ENCODE measurements around the gene TCF7L1. TPM values are rescaled to one million over a fixed set of nuclear protein-coding genes. Genes with fewer than 3 reads are reported as not detected.

The TCF7L1 gene
- total RNA-seq, 4 donors from 2014 or later = 0.29 to 4.0 (median 1.3) TPM

- H3K27ac ChIP-seq = peak overlapping the region; percentile 13 to 89 (median 76)
- WGBS, 2 donors = 47 to 70% methylated on average over 9 to 11 of the region's 11 CpGs
- no peaks in the 10 kb centered on the region for H3K36me3 ChIP-seq
- no peak for TF ChIP-seq POLR2A (IDR thresholded peaks at IDR 0.05)
- TF ChIP-seq, protein P1, sequence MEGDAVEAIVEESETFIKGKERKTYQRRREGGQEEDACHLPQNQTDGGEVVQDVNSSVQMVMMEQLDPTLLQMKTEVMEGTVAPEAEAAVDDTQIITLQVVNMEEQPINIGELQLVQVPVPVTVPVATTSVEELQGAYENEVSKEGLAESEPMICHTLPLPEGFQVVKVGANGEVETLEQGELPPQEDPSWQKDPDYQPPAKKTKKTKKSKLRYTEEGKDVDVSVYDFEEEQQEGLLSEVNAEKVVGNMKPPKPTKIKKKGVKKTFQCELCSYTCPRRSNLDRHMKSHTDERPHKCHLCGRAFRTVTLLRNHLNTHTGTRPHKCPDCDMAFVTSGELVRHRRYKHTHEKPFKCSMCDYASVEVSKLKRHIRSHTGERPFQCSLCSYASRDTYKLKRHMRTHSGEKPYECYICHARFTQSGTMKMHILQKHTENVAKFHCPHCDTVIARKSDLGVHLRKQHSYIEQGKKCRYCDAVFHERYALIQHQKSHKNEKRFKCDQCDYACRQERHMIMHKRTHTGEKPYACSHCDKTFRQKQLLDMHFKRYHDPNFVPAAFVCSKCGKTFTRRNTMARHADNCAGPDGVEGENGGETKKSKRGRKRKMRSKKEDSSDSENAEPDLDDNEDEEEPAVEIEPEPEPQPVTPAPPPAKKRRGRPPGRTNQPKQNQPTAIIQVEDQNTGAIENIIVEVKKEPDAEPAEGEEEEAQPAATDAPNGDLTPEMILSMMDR (IDR thresholded peaks at IDR 0.05) = no peak
- no peak overlapping the region for H3K4me3 ChIP-seq
- intact Hi-C loops (cut with DNase I) = no loop called here
- DNase-seq = no peak
- H3K4me1 ChIP-seq = peaks cover 12 to 64% (median 42%) of the 10 kb centered on the region in 3 donors
- H3K9me3 ChIP-seq = no peaks in the 10 kb centered on the region
- H3K27me3 ChIP-seq = no peaks in the 10 kb centered on the region
These were observed 126.0 kb downstream of the TCF7L1 start for GRCh38 chr2:85259101-85259590.

DNA sequence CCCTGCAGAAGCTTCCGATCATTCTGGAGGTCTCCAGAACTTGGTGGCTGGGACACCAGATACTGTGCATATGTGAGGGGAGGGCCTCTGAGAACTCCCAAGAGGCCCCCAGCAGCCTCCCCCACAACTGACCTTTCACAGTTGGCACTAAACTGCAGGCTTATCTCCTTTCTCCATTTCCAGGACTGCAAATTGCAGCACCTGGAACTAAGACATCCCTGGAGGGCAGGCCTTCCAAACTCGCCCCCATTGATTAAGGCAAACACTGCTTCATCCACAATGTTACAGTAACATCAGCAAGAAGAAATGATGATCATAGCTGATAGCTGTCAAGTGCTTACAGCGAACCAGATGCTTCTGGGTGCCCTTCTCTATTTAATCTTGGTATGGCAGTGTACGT is 126.7 kb downstream of the TCF7L1 start:
- Histone ChIP-seq H3K4me1 (peaks cover 12 to 64% (median 39%) of the 10 kb centered on the region in 3 donors), H3K36me3 (no peaks in the 10 kb centered on the region), H3K4me3 (no peak overlapping the region), H3K27me3 (no peaks in the 10 kb centered on the region), H3K9me3 (no peaks in the 10 kb centered on the region), H3K27ac (peak overlapping the region in 3 of 4 donors; percentile 74 to 89 (median 78))
- intact Hi-C loops (cut with DNase I) = no loop called here
- TF ChIP-seq POLR2A (IDR thresholded peaks at IDR 0.05) = no peak
- TF ChIP-seq, protein P1 (IDR thresholded peaks at IDR 0.05) = no peak
- no peak for DNase-seq
- 79% methylated on average over 4 of the region's 4 CpGs for WGBS, 2 donors

GRCh38 chr2:85263591-85263990 is 130.4 kb downstream of the TCF7L1 start:
- intact Hi-C loops (cut with DNase I) = no loop called here
- 88 to 89% methylated on average over 8 of the region's 8 CpGs for WGBS, 2 donors
- Histone ChIP-seq H3K4me3 (no peak overlapping the region), H3K27me3 (no peaks in the 10 kb centered on the region), H3K9me3 (no peaks in the 10 kb centered on the region), H3K27ac (no peak overlapping the region), H3K36me3 (no peaks in the 10 kb centered on the region), H3K4me1 (peaks cover 0 to 47% (median 4%) of the 10 kb centered on the region in 3 donors)
- TF ChIP-seq POLR2A (IDR thresholded peaks at IDR 0.05) = no peak
- TF ChIP-seq, protein P1 (IDR thresholded peaks at IDR 0.05) = no peak
- DNase-seq = no peak

DNA sequence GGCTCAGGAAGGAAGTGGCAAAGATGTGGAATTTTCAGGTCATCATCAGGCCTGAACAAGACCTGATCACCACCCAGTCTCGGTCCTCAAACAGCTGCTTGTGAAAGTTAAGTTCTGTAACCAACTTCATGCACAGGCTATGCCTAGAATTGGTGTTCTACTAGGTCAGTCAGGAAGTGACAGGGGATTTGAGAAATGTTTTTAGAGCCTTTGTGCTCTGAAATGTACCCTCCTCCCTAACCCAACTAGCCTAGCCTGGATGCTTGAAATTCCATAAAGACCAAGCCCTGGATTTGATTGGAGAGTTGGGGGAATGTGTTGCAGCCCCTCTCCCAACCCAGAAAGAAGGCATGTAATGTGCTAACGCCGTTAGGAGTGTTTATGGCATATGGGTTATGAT is 131.3 kb downstream of the TCF7L1 start:
- H3K4me3 ChIP-seq = no peak overlapping the region
- H3K27ac ChIP-seq = no peak overlapping the region
- intact Hi-C loops (cut with DNase I) = no loop called here
- no peaks in the 10 kb centered on the region for H3K9me3 ChIP-seq
- TF ChIP-seq POLR2A (IDR thresholded peaks at IDR 0.05) = no peak
- TF ChIP-seq, protein P1 (IDR thresholded peaks at IDR 0.05) = no peak
- peaks cover 0 to 41% (median 0%) of the 10 kb centered on the region in 3 donors for H3K4me1 ChIP-seq
- H3K36me3 ChIP-seq = no peaks in the 10 kb centered on the region
- no peak for DNase-seq
- WGBS, 2 donors = 77 to 90% methylated on average over 2 to 3 of the region's 3 CpGs
- no peaks in the 10 kb centered on the region for H3K27me3 ChIP-seq

DNA sequence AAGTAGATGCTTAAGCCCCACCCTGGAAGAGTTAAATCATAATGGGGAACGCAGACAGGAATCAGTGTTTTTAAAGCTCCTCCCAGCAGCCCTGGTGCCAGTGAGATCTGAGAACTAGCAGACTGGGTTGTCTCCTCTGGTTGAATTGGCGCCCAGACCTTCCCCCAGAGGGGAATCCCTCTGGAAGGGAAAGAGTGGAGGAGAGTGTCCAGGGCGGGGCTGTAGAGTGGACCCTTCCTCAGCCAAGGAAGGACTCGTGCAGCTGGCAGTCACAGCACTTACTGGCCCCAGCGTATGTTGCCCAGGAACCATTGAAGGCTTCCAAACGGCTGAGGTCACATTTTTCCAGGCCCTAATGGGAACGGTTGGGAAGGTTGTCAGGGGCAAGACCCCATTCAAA is 132.1 kb downstream of the TCF7L1 start:
- Histone ChIP-seq H3K4me1 (peaks cover 0 to 41% (median 0%) of the 10 kb centered on the region in 3 donors), H3K27ac (no peak overlapping the region), H3K4me3 (no peak overlapping the region), H3K36me3 (no peaks in the 10 kb centered on the region), H3K9me3 (no peaks in the 10 kb centered on the region), H3K27me3 (no peaks in the 10 kb centered on the region)
- WGBS, 2 donors = 44 to 49% methylated on average over 6 to 7 of the region's 7 CpGs
- TF ChIP-seq, protein P1 (IDR thresholded peaks at IDR 0.05) = no peak
- no peak for TF ChIP-seq POLR2A (IDR thresholded peaks at IDR 0.05)
- no peak for DNase-seq
- intact Hi-C loops (cut with DNase I) = no loop called here

Data from esophagus squamous epithelium (tissue), 5 donors.